Bronchus fibroblast of lung (primary cell): ENCODE results near the gene PABPC4L. TPM values are rescaled to one million over a fixed set of nuclear protein-coding genes. Genes with fewer than 3 reads are reported as not detected.

Experiments used
- total RNA-seq: library from RNA; depleted of rRNA; stranded (reverse); fragments of >200 nt; gene quantifications from 2 replicates; pipeline ENCODE4 v1.2.3, GENCODE V29; 2015

The PABPC4L gene
- total RNA-seq = 0.59 and 1.0 TPM in 2 replicates

DNA sequence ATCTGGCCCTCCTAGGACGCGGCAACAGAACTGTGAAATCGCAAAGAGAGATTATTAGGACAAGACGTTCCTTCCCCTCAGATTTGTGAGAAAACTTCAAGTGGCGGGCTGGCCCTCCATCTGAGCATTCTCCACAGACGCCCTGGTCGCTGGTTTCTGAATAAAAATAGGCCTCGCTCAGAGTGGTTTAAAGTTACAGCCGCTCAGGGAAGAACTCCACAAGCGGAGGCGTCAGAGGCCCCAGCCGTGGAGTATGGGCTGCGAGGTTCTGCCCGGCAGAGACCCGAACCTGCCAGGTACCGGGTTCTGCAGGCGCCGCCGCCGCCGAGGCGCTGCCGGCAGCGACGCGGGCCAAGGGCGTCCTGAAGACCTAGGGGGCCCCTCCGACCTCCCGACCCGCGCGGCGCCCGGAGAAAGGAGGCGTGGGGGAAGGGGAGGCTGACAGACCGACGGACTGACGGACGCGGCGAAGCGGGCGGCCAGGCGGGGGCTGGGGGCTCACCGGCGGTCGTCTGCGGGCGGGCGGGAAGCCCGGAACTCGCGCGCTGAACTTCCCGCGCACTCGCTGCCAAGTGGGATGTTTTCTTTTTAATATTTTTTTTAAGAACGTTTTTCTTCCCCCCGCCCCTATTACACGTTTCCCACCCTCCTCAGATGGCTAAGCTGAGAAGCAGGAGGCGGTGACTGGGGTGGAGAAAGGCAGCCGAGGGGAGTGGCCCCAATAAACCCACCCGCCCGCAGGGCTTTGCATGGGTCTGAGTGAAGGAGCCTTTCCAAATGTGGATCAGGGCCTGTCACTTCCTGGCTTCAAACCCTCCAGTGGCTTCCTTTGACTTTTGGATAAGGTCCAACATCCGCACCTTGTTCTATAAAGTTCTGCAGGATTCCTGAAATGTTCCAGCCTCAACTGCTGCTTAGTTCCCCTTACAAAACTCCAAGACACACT lies at the start of gene PABPC4L:
PABPC4L (minus strand) TSS at position 574 of the 946 bp plus-strand sequence. CDS start 770 bp downstream, outside the sequence.

